Left ventricle myocardium inferior (tissue), 1 donor: ENCODE measurements around the gene TTYH2. TPM values are rescaled to one million over a fixed set of nuclear protein-coding genes. Genes with fewer than 3 reads are reported as not detected.

Experiments used
- DNase-seq: peaks from one replicate; pipeline ENCODE4 v3.0.0-alpha.2; 2020
- H3K27ac ChIP-seq: fragments of 200-600 bp; replicated peaks from 2 replicates; pipeline ENCODE4 v1.8.0; 2021
- H3K27me3 ChIP-seq: fragments of 200-600 bp; 2 replicates; pipeline ENCODE4 v1.8.0; 2021; ENCODE audit warnings: low read depth
- H3K36me3 ChIP-seq: fragments of 200-600 bp; 2 replicates; pipeline ENCODE4 v1.8.0; 2021
- H3K4me1 ChIP-seq: fragments of 200-600 bp; 2 replicates; pipeline ENCODE4 v1.8.0; 2021
- H3K4me3 ChIP-seq: fragments of 200-600 bp; 2 replicates; pipeline ENCODE4 v1.8.0; 2021; ENCODE audit warnings: mild to moderate bottlenecking, moderate library complexity
- H3K9me3 ChIP-seq: fragments of 200-600 bp; replicated peaks from 2 replicates; pipeline ENCODE4 v1.8.0; 2021
- intact Hi-C: fragments of 100-400 bp; cut with micrococcal nuclease; formaldehyde crosslinking; loops from one replicate; pipeline ENCODE4 v1.11.0; 2022
- total RNA-seq: library from RNA; stranded (reverse); fragmentation: NEBNext Ultra II Directional; extraction: Animal tissue kit (Norgen Biotek cat#: 25700); gene quantifications from one replicate; pipeline ENCODE4 v1.2.1, GENCODE V29; 2021
- TF ChIP-seq, protein P1 (sequence below): fragments of 200-600 bp; IDR thresholded peaks from 2 replicates; pipeline ENCODE4 v1.8.0; 2021; ENCODE audit warnings: antibody characterized with exemption, mild to moderate bottlenecking, borderline replicate concordance
- donor health status: DM: no; HTN: yes; CAD: no; lungs with severe emphysema.

The TTYH2 gene
- total RNA-seq, 1 donor from 2014 or later = 28.1 TPM

GRCh38 chr17:74216505-74216904 lies 3.1 kb downstream of the TTYH2 start:
- H3K4me3 ChIP-seq = no peak overlapping the region
- H3K27ac ChIP-seq = peak overlapping the region; percentile 93
- no peaks in the 10 kb centered on the region for H3K36me3 ChIP-seq
- peaks cover 56% of the 10 kb centered on the region for H3K4me1 ChIP-seq
- DNase-seq = no peak
- intact Hi-C loops = no loop called here
- H3K27me3 ChIP-seq = no peaks in the 10 kb centered on the region
- no peaks in the 10 kb centered on the region for H3K9me3 ChIP-seq
- TF ChIP-seq, protein P1, sequence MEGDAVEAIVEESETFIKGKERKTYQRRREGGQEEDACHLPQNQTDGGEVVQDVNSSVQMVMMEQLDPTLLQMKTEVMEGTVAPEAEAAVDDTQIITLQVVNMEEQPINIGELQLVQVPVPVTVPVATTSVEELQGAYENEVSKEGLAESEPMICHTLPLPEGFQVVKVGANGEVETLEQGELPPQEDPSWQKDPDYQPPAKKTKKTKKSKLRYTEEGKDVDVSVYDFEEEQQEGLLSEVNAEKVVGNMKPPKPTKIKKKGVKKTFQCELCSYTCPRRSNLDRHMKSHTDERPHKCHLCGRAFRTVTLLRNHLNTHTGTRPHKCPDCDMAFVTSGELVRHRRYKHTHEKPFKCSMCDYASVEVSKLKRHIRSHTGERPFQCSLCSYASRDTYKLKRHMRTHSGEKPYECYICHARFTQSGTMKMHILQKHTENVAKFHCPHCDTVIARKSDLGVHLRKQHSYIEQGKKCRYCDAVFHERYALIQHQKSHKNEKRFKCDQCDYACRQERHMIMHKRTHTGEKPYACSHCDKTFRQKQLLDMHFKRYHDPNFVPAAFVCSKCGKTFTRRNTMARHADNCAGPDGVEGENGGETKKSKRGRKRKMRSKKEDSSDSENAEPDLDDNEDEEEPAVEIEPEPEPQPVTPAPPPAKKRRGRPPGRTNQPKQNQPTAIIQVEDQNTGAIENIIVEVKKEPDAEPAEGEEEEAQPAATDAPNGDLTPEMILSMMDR = no peak

- TF ChIP-seq, protein P1 = no peak
- H3K9me3 ChIP-seq = no peaks in the 10 kb centered on the region
- H3K4me3 ChIP-seq = no peak overlapping the region
- intact Hi-C loops = no loop called here
- peaks cover 49% of the 10 kb centered on the region for H3K4me1 ChIP-seq
- no peak for DNase-seq
- H3K36me3 ChIP-seq = no peaks in the 10 kb centered on the region
- H3K27ac ChIP-seq = peak overlapping the region; percentile 93
- no peaks in the 10 kb centered on the region for H3K27me3 ChIP-seq
Observed at GRCh38 chr17:74217037-74217730, 3.8 kb downstream of the TTYH2 start.

- TF ChIP-seq, protein P1 = no peak
- H3K36me3 ChIP-seq = peaks cover 5% of the 10 kb centered on the region
Observed at GRCh38 chr17:74217888-74218287, 4.5 kb downstream of the TTYH2 start.

GRCh38 chr17:74218436-74218835 lies 5.1 kb downstream of the TTYH2 start:
- H3K36me3 ChIP-seq = peaks cover 11% of the 10 kb centered on the region
- no peaks in the 10 kb centered on the region for H3K9me3 ChIP-seq
- no peak overlapping the region for H3K27ac ChIP-seq
- H3K4me3 ChIP-seq = no peak overlapping the region
- no peak for DNase-seq
- H3K4me1 ChIP-seq = peaks cover 40% of the 10 kb centered on the region
- TF ChIP-seq, protein P1 = no peak
- intact Hi-C loops = no loop called here
- H3K27me3 ChIP-seq = no peaks in the 10 kb centered on the region

More at GRCh38 chr17:74217888-74218287, 4.5 kb downstream of the TTYH2 start:
- Histone ChIP-seq H3K9me3 (no peaks in the 10 kb centered on the region), H3K27me3 (no peaks in the 10 kb centered on the region), H3K4me1 (peaks cover 42% of the 10 kb centered on the region), H3K4me3 (no peak overlapping the region), H3K27ac (no peak overlapping the region)
- intact Hi-C loops = no loop called here
- DNase-seq = no peak

- H3K4me1 ChIP-seq = peaks cover 27% of the 10 kb centered on the region
- DNase-seq = no peak
- H3K27me3 ChIP-seq = no peaks in the 10 kb centered on the region
- TF ChIP-seq, protein P1 = no peak
- H3K36me3 ChIP-seq = peaks cover 23% of the 10 kb centered on the region
- intact Hi-C loops = no loop called here
- no peak overlapping the region for H3K4me3 ChIP-seq
- no peaks in the 10 kb centered on the region for H3K9me3 ChIP-seq
- no peak overlapping the region for H3K27ac ChIP-seq
Observed at GRCh38 chr17:74219576-74220133, 6.3 kb downstream of the TTYH2 start.
